DND-41 (cell line): ENCODE data around the gene ZNF3.

ENCODE experiments used
- CTCF ChIP-seq: IDR thresholded peaks from 2 replicates; pipeline ENCODE4 v1.5.1; 2012; ENCODE audit warnings: borderline replicate concordance, low read length, moderate library complexity, mild to moderate bottlenecking; ENCODE audit not compliant: poor library complexity, severe bottlenecking; ENCODE audit errors: extremely low read depth
- EZH2 ChIP-seq: IDR thresholded peaks from 3 replicates; pipeline ENCODE4 v1.6.1; 2012; ENCODE audit warnings: borderline replicate concordance, low read depth, mild to moderate bottlenecking, moderate library complexity, low read length, inconsistent platforms; ENCODE audit not compliant: severe bottlenecking

DNA sequence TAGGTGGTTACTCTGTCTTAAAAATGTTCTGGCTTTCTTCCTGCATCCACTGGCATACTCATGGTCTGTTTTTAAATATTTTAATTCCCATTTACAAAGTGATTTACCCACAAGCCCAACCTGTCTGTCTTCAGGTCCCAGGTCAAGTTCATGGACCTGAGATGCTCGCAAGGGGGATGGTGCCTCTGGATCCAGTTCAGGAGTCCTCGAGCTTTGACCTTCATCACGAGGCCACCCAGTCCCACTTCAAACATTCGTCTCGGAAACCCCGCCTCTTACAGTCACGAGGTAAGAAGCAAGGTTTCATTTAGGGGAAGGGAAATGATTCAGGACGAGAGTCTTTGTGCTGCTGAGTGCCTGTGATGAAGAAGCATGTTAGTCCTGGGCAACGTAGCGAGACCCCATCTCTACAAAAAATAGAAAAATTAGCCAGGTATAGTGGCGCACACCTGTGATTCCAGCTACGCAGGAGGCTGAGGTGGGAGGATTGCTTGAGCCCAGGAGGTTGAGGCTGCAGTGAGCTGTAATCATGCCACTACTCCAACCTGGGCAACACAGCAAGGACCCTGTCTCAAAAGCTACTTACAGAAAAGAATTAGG, 57.4 kb downstream of the ZNF3 start:
- TF ChIP-seq CTCF: no peak
- no peak for TF ChIP-seq EZH2
